Thyroid gland (tissue), 4 donors: ENCODE results near the gene FBXL22. TPM values are rescaled to one million over a fixed set of nuclear protein-coding genes. Genes with fewer than 3 reads are reported as not detected.

Experiments used
- DNase-seq, 2 donors: peaks; one replicate each; pipeline ENCODE4 v3.0.0-alpha.2; 2019
- H3K27ac ChIP-seq, 3 donors: fragments of 200-600 bp; sonication (generic); 1 replicate in 2 of 3; 2 replicates in 1 of 3; pipeline ENCODE4 v1.5.1; 2016 to 2019; ENCODE audit warnings: mild to moderate bottlenecking in 1 of 3, moderate library complexity in 1 of 3
- H3K27me3 ChIP-seq: fragments of 200-600 bp; sonication (generic); one replicate; pipeline ENCODE4 v1.5.1; 2019
- H3K36me3 ChIP-seq, 2 donors: fragments of 200-600 bp; sonication (generic); one replicate each; pipeline ENCODE4 v1.5.1; 2016 to 2019
- H3K4me1 ChIP-seq, 2 donors: fragments of 200-600 bp; sonication (generic); one replicate each; pipeline ENCODE4 v1.5.1; 2017 to 2019
- H3K4me3 ChIP-seq, 3 donors: fragments of 200-600 bp; sonication (generic); replicated peaks in 1 of 3; 1 replicate in 2 of 3; 2 replicates in 1 of 3; pipeline ENCODE4 v1.5.1; 2016; ENCODE audit warnings: mild to moderate bottlenecking in 1 of 3
- H3K9me3 ChIP-seq: fragments of 200-600 bp; sonication (generic); one replicate; pipeline ENCODE4 v1.5.1; 2017
- POLR2A ChIP-seq, 2 donors: fragments of 450-650 bp; IDR thresholded peaks; one replicate each; pipeline ENCODE4 v1.6.1; 2017; ENCODE audit warnings: antibody characterized with exemption in 2 of 2, mild to moderate bottlenecking in 2 of 2, moderate library complexity in 1 of 2
- WGBS, 2 donors: methylation state at CpG; one replicate each; pipeline ENCODE4 v1.1.5; 2017; 5-methylcytosine and 5-hydroxymethylcytosine counted together
- intact Hi-C: fragments of 100-400 bp; cut with DNase I; formaldehyde crosslinking; loops from one replicate; pipeline ENCODE4 v1.15.1; 2023
- total RNA-seq, 4 donors: library from RNA; depleted of rRNA; stranded (reverse); fragments of >200 nt; gene quantifications; one replicate each; pipeline ENCODE4 v1.2.3, GENCODE V29; 2016
- TF ChIP-seq, protein P1 (sequence below), 6 experiments: fragments of 200-600 bp in 3 of 6; fragments of 450-650 bp in 3 of 6; sonication (generic) in 3 of 6; IDR thresholded peaks; one replicate each; pipeline ENCODE4 v1.5.1; 2016 to 2019; ENCODE audit warnings: antibody characterized with exemption in 6 of 6, mild to moderate bottlenecking in 2 of 6, inconsistent platforms in 1 of 6, moderate library complexity in 1 of 6

FBXL22 gene
- total RNA-seq, 4 donors from 2014 or later: 0.92 to 3.8 (median 2.3) TPM

- Histone ChIP-seq H3K27ac (no peak overlapping the region), H3K27me3 (no peaks in the 10 kb centered on the region), H3K4me1 (no peaks in the 10 kb centered on the region), H3K36me3 (peaks cover 66 to 72% of the 10 kb centered on the region in 2 donors), H3K4me3 (no peak overlapping the region), H3K9me3 (no peaks in the 10 kb centered on the region)
- intact Hi-C loops: no loop called here
- no peak for TF ChIP-seq POLR2A (IDR thresholded peaks at IDR 0.05)
- TF ChIP-seq, protein P1, sequence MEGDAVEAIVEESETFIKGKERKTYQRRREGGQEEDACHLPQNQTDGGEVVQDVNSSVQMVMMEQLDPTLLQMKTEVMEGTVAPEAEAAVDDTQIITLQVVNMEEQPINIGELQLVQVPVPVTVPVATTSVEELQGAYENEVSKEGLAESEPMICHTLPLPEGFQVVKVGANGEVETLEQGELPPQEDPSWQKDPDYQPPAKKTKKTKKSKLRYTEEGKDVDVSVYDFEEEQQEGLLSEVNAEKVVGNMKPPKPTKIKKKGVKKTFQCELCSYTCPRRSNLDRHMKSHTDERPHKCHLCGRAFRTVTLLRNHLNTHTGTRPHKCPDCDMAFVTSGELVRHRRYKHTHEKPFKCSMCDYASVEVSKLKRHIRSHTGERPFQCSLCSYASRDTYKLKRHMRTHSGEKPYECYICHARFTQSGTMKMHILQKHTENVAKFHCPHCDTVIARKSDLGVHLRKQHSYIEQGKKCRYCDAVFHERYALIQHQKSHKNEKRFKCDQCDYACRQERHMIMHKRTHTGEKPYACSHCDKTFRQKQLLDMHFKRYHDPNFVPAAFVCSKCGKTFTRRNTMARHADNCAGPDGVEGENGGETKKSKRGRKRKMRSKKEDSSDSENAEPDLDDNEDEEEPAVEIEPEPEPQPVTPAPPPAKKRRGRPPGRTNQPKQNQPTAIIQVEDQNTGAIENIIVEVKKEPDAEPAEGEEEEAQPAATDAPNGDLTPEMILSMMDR (IDR thresholded peaks at IDR 0.05): no peak
- DNase-seq: no peak
- WGBS, 2 donors: 95 to 98% methylated on average over 9 of the region's 9 CpGs
Measured at GRCh38 chr15:63636518-63637061, 39.4 kb downstream of the FBXL22 start.

DNA sequence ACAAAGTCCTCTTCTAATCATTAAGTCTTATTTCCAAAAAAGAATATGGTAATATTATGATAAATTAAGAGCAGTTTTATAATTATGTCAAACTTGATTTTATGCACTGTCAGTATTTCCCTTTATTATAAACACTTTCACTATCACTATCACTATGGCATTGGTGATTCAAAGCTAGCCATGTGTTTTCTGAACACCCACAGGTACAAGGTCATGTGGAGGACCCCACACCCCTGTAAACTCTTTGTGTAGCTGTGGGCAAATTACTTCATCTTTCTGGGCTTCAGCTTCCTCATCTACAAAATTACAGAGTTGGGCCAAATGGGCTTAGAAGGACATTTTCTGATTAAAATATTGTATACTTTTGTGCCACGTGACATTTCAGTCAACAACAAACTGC lies 41.7 kb downstream of the FBXL22 start:
- TF ChIP-seq, protein P1 (IDR thresholded peaks at IDR 0.05): no peak
- TF ChIP-seq POLR2A (IDR thresholded peaks at IDR 0.05): no peak
- H3K4me1 ChIP-seq: no peaks in the 10 kb centered on the region
- no peak for DNase-seq
- H3K4me3 ChIP-seq: no peak overlapping the region
- H3K36me3 ChIP-seq: peaks cover 49 to 56% of the 10 kb centered on the region in 2 donors
- no peaks in the 10 kb centered on the region for H3K27me3 ChIP-seq
- intact Hi-C loops: no loop called here
- H3K27ac ChIP-seq: no peak overlapping the region
- no peaks in the 10 kb centered on the region for H3K9me3 ChIP-seq
- WGBS, 2 donors: 95 to 100% methylated on average over 1 of the region's 1 CpG

- H3K4me3 ChIP-seq: no peak overlapping the region
- no peak overlapping the region for H3K27ac ChIP-seq
- intact Hi-C loops: no loop called here
Measured at GRCh38 chr15:63640146-63640545, 43.0 kb downstream of the FBXL22 start.

More at GRCh38 chr15:63640146-63640545, 43.0 kb downstream of the FBXL22 start:
- H3K9me3 ChIP-seq: no peaks in the 10 kb centered on the region
- peaks cover 53 to 69% of the 10 kb centered on the region in 2 donors for H3K36me3 ChIP-seq
- H3K27me3 ChIP-seq: no peaks in the 10 kb centered on the region
- WGBS, 2 donors: 97 to 98% methylated on average over 3 of the region's 3 CpGs
- H3K4me1 ChIP-seq: no peaks in the 10 kb centered on the region
- TF ChIP-seq POLR2A (IDR thresholded peaks at IDR 0.05): no peak
- TF ChIP-seq, protein P1 (IDR thresholded peaks at IDR 0.05): no peak
- no peak for DNase-seq

Other genes with a start within 250 kb of the FBXL22 start
- 10 to 100 TPM in 1 of 4 donors, 1 to 10 TPM in 2, under 1 TPM in 1; 0.33 to 21.9 (median 4.3) TPM for gene CA12, start 215.5 kb upstream of the FBXL22 start, total RNA-seq
- gene USP3, start 92.8 kb upstream of the FBXL22 start, total RNA-seq: 10 to 100 TPM; 42.9 to 82.2 (median 53.7) TPM
- 100 to 1,000 TPM; 126 to 182 (median 147) TPM for gene HERC1, start 236.6 kb downstream of the FBXL22 start, total RNA-seq